ENCODE results near the gene SCFD2.

- TF ChIP-seq CTCF (IDR thresholded peaks at IDR 0.05; ENCODE audit: poor library complexity, severe bottlenecking) = peak; percentile 71
- TF ChIP-seq RAD21 (conservative IDR thresholded peaks at IDR 0.05) = peak; percentile 52
- peak; percentile 93 for TF ChIP-seq MXI1 (conservative IDR thresholded peaks at IDR 0.05; ENCODE audit: poor library complexity, severe bottlenecking)
- peak; percentile 30 for TF ChIP-seq EP300 (conservative IDR thresholded peaks at IDR 0.05; ENCODE audit: poor library complexity, severe bottlenecking)
- peak; percentile 35 for TF ChIP-seq SMC3 (conservative IDR thresholded peaks at IDR 0.05; ENCODE audit: poor library complexity)
These were observed 503.8 kb downstream of the SCFD2 start, which contains the start of gene RASL11B for GRCh38 chr4:52861879-52862616.
